Measurements from ENCODE around the gene CCDC200.
A peak's percentile ranks its signal among the peaks of the same experiment; 100 is the strongest.
"Not testable (repeated sequence)": the region's sequence is repeated elsewhere in the genome, so short reads cannot be mapped to it uniquely, and the experiment has no call there.

CCDC200 gene

DNA sequence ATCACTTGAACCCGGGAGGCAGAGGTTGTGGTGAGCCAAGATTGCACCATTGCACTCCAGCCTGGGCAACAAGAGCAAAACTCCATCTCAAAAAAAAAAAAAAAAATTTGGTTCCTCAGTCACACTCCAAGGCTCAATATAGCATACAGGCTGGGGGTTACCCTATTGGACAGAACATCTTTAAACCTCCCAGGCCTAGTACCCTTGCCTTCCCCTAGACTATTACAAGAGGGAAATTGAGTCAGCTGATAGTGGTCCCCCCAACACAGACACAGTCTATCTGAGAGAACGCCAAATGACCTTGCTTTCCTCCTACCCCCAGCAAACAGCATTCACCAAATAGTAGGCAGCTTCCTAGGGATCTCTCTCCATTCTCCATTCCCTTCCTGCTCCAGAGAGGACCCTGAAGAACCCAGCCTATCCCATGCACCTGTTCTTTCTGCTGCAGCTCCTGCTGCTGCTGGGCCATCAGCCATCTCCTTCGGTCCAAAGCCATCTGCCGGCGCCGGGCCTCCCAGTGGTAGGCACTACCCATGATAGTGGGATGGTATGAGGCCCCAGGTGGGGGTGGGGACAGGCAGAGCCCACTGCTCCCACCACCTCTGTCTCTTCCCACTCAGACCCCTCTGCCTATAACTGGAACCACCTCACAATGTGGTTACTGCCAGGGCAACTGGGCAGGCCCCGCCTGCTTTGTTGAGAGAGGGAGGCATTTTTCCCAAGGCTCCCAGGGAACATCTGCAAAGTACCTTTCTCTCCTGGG is at the start of gene CCDC200:
Gene CCDC200, minus strand, starts transcription at position 604 of the 763 bp plus-strand sequence. Its CDS starts 69 bp downstream, at position 535.
- H3K4me3 ChIP-seq (ENCODE audit: low read depth, low read length); H3K36me3 ChIP-seq (replicated peaks); DNase-seq; in situ Hi-C loops (cut with HindIII; ENCODE audit: low pct_ligation_motif_present, low sequenced_read_pairs); H3K27ac ChIP-seq; H3K27me3 ChIP-seq (replicated peaks): not testable (repeated sequence)

DNA sequence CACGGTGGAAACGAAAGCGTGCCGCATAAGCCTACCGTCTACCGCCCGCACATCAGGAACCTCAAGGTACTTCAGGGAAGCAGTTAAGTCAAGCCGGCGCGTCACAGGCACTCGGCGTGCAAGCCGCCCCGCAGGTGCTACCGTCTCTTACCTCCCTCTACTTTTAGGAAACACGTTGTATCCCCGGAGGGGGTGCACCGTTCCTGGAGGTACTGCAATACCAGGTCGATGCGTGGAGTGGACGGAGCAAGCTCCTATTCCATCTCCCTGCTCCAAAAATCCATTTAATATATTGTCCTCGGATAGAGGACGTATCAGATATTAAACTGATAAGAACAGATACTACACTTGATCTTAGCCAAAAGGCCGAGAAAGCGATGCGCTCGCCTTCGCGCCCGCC is 44.5 kb upstream of the CCDC200 start:
- DNase-seq; in situ Hi-C loops (cut with HindIII; ENCODE audit: low pct_ligation_motif_present, low sequenced_read_pairs); H3K36me3 ChIP-seq (replicated peaks); H3K4me3 ChIP-seq (ENCODE audit: low read depth, low read length); H3K27me3 ChIP-seq (replicated peaks); H3K27ac ChIP-seq: not testable (repeated sequence)

DNA sequence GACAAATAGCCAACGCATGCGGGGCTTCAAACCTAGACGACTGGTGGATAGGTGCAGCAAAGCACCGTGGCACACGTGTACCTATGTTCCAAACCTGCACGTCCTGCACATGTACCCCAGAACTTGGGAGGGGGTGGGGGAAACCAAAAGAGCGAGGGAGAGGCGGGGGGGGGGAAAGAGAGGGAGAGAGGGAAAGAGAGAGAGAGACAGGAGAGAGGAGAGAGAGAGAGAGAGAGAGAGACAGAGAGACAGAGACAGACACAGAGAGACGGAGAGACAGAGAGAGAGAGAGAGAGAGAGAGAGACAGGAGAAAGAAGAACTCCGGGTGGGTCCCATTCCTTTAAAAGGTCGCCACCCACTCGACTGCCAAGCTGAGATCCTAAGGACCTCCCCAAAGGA is 44.1 kb upstream of the CCDC200 start:
- in situ Hi-C loops (cut with HindIII; ENCODE audit: low pct_ligation_motif_present, low sequenced_read_pairs); H3K36me3 ChIP-seq (replicated peaks); H3K27ac ChIP-seq; H3K27me3 ChIP-seq (replicated peaks); H3K4me3 ChIP-seq (ENCODE audit: low read depth, low read length): not testable (repeated sequence)
- peak; percentile 22 for DNase-seq

DNA sequence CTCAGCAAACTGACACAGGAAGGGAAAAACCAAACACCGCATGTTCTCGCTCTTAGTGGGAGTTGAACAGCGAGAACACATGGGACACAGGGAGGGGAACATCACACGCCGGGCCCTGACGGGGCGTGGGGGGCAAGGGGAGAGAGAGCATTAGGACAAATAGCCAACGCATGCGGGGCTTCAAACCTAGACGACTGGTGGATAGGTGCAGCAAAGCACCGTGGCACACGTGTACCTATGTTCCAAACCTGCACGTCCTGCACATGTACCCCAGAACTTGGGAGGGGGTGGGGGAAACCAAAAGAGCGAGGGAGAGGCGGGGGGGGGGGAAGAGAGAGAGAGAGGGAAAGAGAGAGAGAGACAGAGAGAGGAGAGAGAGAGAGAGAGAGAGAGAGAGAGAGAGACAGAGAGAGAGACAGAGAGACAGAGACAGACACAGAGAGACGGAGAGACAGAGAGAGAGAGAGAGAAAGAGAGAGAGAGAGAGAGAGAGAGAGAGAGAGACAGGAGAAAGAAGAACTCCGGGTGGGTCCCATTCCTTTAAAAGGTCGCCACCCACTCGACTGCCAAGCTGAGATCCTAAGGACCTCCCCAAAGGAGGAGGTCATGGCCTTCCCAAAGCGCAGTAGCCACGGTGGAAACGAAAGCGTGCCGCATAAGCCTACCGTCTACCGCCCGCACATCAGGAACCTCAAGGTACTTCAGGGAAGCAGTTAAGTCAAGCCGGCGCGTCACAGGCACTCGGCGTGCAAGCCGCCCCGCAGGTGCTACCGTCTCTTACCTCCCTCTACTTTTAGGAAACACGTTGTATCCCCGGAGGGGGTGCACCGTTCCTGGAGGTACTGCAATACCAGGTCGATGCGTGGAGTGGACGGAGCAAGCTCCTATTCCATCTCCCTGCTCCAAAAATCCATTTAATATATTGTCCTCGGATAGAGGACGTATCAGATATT is 42.4 kb upstream of the CCDC200 start:
- H3K27ac ChIP-seq; H3K4me3 ChIP-seq (ENCODE audit: low read depth, low read length); H3K36me3 ChIP-seq (replicated peaks); DNase-seq; H3K27me3 ChIP-seq (replicated peaks); in situ Hi-C loops (cut with HindIII; ENCODE audit: low pct_ligation_motif_present, low sequenced_read_pairs): not testable (repeated sequence)

DNA sequence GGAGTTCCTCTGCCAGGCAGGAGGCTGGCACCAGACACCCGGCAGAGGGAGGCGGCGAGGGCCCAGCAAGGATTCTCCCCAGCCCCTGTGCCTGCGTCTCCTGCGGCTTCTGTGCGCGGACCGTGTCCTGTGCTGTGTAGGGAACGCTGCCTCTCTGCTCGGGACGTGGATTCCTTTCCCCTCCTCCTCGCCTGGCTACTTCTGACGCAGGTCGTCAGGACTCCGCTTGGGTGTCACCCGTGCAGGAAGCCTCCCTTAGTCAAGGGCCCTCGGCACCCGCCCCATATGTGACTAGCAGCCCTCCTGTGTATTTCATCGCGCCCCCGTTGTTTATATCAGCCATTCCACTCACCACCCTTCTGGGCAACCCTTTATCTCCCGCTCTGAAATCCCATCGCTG is 18.0 kb upstream of the CCDC200 start:
- in situ Hi-C loops (cut with HindIII; ENCODE audit: low pct_ligation_motif_present, low sequenced_read_pairs); H3K36me3 ChIP-seq (replicated peaks); DNase-seq; H3K4me3 ChIP-seq (ENCODE audit: low read depth, low read length); H3K27me3 ChIP-seq (replicated peaks); H3K27ac ChIP-seq: not testable (repeated sequence)

DNA sequence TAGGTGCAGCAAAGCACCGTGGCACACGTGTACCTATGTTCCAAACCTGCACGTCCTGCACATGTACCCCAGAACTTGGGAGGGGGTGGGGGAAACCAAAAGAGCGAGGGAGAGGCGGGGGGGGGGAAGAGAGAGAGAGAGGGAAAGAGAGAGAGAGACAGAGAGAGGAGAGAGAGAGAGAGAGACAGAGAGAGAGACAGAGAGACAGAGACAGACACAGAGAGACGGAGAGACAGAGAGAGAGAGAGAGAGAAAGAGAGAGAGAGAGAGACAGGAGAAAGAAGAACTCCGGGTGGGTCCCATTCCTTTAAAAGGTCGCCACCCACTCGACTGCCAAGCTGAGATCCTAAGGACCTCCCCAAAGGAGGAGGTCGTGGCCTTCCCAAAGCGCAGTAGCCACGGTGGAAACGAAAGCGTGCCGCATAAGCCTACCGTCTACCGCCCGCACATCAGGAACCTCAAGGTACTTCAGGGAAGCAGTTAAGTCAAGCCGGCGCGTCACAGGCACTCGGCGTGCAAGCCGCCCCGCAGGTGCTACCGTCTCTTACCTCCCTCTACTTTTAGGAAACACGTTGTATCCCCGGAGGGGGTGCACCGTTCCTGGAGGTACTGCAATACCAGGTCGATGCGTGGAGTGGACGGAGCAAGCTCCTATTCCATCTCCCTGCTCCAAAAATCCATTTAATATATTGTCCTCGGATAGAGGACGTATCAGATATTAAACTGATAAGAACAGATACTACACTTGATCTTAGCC is 12.4 kb upstream of the CCDC200 start:
- H3K4me3 ChIP-seq (ENCODE audit: low read depth, low read length); in situ Hi-C loops (cut with HindIII; ENCODE audit: low pct_ligation_motif_present, low sequenced_read_pairs); H3K36me3 ChIP-seq (replicated peaks); H3K27ac ChIP-seq; DNase-seq; H3K27me3 ChIP-seq (replicated peaks): not testable (repeated sequence)

DNA sequence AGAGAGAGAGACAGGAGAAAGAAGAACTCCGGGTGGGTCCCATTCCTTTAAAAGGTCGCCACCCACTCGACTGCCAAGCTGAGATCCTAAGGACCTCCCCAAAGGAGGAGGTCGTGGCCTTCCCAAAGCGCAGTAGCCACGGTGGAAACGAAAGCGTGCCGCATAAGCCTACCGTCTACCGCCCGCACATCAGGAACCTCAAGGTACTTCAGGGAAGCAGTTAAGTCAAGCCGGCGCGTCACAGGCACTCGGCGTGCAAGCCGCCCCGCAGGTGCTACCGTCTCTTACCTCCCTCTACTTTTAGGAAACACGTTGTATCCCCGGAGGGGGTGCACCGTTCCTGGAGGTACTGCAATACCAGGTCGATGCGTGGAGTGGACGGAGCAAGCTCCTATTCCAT is 11.2 kb upstream of the CCDC200 start:
- H3K36me3 ChIP-seq (replicated peaks); H3K4me3 ChIP-seq (ENCODE audit: low read depth, low read length); in situ Hi-C loops (cut with HindIII; ENCODE audit: low pct_ligation_motif_present, low sequenced_read_pairs); DNase-seq; H3K27ac ChIP-seq; H3K27me3 ChIP-seq (replicated peaks): not testable (repeated sequence)

DNA sequence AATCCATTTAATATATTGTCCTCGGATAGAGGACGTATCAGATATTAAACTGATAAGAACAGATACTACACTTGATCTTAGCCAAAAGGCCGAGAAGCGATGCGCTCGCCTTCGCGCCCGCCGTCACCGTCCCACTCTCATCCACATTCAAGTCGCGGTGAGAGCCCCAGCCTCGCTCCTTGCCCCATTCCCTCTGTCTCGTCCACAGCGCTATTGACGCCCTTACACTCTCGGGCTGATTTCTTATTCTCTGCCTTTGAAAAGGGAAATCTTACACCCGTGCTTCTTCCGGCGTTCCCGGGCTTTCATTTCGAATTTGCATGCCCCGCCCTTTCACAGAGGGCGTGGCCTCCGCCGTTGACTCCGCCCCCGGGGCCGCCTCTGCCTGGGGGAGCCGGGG is 5.5 kb upstream of the CCDC200 start, which contains the start of gene RNU2-1:
Gene RNU2-1, minus strand, starts transcription at position 101 of the 400 bp plus-strand sequence.
- H3K27ac ChIP-seq; H3K4me3 ChIP-seq (ENCODE audit: low read depth, low read length); in situ Hi-C loops (cut with HindIII; ENCODE audit: low pct_ligation_motif_present, low sequenced_read_pairs); H3K36me3 ChIP-seq (replicated peaks); DNase-seq; H3K27me3 ChIP-seq (replicated peaks): not testable (repeated sequence)

DNA sequence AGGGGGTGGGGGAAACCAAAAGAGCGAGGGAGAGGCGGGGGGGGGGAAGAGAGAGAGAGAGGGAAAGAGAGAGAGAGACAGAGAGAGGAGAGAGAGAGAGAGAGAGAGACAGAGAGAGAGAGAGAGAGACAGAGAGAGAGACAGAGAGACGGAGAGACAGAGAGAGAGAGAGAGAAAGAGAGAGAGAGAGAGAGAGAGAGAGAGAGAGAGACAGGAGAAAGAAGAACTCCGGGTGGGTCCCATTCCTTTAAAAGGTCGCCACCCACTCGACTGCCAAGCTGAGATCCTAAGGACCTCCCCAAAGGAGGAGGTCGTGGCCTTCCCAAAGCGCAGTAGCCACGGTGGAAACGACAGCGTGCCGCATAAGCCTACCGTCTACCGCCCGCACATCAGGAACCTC is 4.8 kb upstream of the CCDC200 start:
- H3K27ac ChIP-seq; in situ Hi-C loops (cut with HindIII; ENCODE audit: low pct_ligation_motif_present, low sequenced_read_pairs); DNase-seq; H3K4me3 ChIP-seq (ENCODE audit: low read depth, low read length); H3K36me3 ChIP-seq (replicated peaks); H3K27me3 ChIP-seq (replicated peaks): not testable (repeated sequence)

DNA sequence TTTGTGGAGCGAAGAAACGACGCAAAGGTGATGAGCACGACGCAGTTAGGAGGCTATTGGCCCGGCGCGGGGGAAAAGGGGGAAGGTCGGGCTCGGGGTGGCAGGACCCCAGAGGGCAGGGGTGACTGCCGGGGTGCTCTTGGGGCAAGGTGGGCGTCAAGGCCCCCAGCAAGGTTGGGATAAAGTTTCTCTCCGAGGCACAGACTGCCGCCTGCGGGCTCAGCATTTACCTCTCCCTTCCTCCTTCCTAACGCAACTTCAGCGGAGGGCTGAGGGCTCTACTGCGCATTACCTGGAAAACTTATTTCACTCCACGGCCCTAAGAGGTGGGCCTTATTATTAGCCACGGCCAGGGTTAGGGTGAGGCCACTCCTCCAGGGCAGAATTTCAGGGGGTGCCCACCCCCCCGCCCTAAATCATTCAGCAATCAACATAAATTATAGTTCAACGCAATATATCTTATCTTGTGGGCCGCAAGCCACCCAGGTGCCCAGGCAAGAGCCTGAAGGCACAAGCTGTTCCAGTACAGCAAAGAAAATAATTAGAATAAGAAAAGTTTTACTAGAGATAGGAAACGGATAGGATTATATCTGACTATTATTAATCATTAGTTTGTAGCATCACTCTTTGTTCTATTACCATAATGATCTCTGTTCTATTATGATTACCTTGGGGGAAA is 3.7 kb upstream of the CCDC200 start:
- in situ Hi-C loops (cut with HindIII; ENCODE audit: low pct_ligation_motif_present, low sequenced_read_pairs); H3K36me3 ChIP-seq (replicated peaks); H3K27ac ChIP-seq; H3K27me3 ChIP-seq (replicated peaks): not testable (repeated sequence)
- peak overlapping the region; percentile 43 for H3K4me3 ChIP-seq (ENCODE audit: low read depth, low read length)
- DNase-seq: peak; percentile 27

DNA sequence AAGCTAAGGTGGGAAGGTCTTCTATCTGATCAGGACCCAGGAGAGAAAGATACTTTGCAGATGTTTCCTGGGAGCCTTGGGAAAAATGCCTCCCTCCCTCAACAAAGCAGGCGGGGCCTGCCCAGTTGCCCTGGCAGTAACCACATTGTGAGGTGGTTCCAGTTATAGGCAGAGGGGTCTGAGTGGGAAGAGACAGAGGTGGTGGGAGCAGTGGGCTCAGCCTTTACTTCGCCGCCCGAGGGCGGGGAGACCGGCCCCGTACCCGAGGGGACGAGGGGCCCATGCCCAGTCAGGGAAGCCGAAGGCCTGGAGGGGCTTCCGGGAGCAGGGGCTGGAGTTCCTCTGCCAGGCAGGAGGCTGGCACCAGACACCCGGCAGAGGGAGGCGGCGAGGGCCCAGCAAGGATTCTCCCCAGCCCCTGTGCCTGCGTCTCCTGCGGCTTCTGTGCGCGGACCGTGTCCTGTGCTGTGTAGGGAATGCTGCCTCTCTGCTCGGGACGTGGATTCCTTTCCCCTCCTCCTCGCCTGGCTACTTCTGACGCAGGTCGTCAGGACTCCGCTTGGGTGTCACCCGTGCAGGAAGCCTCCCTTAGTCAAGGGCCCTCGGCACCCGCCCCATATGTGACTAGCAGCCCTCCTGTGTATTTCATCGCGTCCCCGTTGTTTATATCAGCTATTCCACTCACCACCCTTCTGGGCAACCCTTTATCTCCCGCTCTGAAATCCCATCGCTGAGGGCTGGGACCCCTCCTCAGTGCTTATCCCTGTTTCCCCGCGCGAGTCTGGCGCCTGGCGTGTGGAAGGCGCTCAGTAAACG is 3.0 kb upstream of the CCDC200 start:
- DNase-seq; H3K36me3 ChIP-seq (replicated peaks); in situ Hi-C loops (cut with HindIII; ENCODE audit: low pct_ligation_motif_present, low sequenced_read_pairs); H3K27me3 ChIP-seq (replicated peaks); H3K27ac ChIP-seq: not testable (repeated sequence)
- peak overlapping the region; percentile 43 for H3K4me3 ChIP-seq (ENCODE audit: low read depth, low read length)
